Stomach (tissue), 4 donors: Measurements from ENCODE around the gene TMSB15B.
"Not testable (repeated sequence)": the region's sequence is repeated elsewhere in the genome, so short reads cannot be mapped to it uniquely, and the experiment has no call there.

Experiments
- EP300 ChIP-seq: sonication (generic); formaldehyde crosslinking; IDR thresholded peaks from one replicate; pipeline ENCODE4 v1.6.1; 2017; ENCODE audit warnings: antibody characterized with exemption
- TF ChIP-seq, protein P1 (sequence below), 7 experiments: fragments of 450-650 bp in 4 of 7; fragments of 200-600 bp in 3 of 7; sonication (generic) in 3 of 7; IDR thresholded peaks; one replicate each; pipeline ENCODE4 v1.5.1; 2016 to 2019; ENCODE audit warnings: antibody characterized with exemption in 7 of 7, control low read depth in 2 of 7, mild to moderate bottlenecking in 1 of 7

DNA sequence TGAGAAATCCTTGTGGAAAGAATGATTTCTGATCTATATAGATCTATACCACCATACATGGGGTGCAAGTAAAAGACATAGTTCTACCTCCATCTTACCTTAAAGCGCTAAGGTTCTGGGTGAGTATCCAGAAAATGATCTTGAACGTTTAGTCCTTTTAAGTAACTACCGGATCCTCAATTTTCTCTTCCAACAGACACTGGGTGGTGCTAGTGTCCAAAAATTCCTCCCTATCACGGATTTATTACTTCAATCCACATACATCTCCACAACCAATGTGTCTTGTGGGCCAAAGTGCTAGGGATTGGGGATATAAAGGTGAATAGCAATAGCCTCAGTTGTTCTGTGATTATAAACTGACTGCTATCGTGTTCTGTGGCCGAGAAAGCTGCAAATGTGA lies 1.8 kb upstream of the TMSB15B start:
- not testable (repeated sequence) for TF ChIP-seq EP300
- TF ChIP-seq, protein P1, sequence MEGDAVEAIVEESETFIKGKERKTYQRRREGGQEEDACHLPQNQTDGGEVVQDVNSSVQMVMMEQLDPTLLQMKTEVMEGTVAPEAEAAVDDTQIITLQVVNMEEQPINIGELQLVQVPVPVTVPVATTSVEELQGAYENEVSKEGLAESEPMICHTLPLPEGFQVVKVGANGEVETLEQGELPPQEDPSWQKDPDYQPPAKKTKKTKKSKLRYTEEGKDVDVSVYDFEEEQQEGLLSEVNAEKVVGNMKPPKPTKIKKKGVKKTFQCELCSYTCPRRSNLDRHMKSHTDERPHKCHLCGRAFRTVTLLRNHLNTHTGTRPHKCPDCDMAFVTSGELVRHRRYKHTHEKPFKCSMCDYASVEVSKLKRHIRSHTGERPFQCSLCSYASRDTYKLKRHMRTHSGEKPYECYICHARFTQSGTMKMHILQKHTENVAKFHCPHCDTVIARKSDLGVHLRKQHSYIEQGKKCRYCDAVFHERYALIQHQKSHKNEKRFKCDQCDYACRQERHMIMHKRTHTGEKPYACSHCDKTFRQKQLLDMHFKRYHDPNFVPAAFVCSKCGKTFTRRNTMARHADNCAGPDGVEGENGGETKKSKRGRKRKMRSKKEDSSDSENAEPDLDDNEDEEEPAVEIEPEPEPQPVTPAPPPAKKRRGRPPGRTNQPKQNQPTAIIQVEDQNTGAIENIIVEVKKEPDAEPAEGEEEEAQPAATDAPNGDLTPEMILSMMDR (IDR thresholded peaks at IDR 0.05), result not testable (repeated sequence)
